GM19025 (cell line): ENCODE measurements around the gene EDA.
"Not testable (repeated sequence)": the region's sequence is repeated elsewhere in the genome, so short reads cannot be mapped to it uniquely, and the experiment has no call there.

ENCODE experiments used
- ATAC-seq: cut with Tn5 transposase; IDR thresholded peaks from one replicate; pipeline ENCODE4 v1.9.1; 2021; ENCODE audit warnings: mild to moderate bottlenecking, low read depth, moderate library complexity; ENCODE audit not compliant: unreplicated experiment

The EDA gene

DNA sequence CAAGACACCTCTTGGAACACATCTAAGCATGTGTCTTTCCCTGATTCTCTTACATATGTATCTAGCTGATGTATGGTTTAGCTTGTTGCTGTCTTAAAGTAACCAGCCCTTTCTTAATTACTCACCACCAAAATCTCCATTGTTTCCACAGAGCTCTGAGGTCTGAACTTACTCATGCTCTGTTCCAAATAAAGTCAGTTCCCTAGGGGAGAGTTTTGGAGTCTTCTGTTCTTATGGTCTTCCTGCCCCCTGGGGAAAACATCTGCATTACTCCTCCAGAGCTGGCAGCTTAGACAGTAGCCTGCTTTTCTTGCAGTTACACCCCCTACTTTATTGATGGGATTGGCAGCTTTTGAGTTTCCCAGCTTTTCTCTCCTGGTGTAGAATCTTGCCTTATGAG is 125.8 kb downstream of the EDA start:
- no peak for ATAC-seq

DNA sequence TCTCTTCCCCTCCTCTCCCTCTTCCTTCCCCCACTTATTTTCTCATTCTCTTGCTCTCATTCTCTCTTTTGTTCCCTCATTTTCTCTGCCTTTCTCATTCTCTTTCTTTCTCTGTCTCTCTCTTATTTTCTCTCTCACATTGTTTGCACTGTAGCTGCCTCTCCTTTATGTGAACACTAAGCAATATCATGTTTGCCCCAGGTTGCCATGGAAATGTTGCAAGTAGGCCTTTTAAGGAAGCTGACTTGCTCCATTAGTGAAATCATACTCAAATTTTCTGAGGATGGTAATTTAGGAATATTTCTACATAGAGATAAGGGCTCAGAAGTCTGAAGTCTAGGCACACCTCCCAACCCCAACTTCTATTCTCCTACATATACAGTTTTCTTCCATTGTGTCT is 130.1 kb downstream of the EDA start:
- ATAC-seq, result no peak

- no peak for ATAC-seq
Measured at GRCh38 chrX:69748055-69748454, 132.1 kb downstream of the EDA start.

- ATAC-seq, result no peak
Measured at GRCh38 chrX:69759921-69760625, 144.2 kb downstream of the EDA start.

- no peak for ATAC-seq
Measured at GRCh38 chrX:69761633-69762032, 145.7 kb downstream of the EDA start.

GRCh38 chrX:69762340-69762739 is 146.4 kb downstream of the EDA start:
- ATAC-seq, result no peak

GRCh38 chrX:69793260-69793935 is 177.5 kb downstream of the EDA start:
- no peak for ATAC-seq

DNA sequence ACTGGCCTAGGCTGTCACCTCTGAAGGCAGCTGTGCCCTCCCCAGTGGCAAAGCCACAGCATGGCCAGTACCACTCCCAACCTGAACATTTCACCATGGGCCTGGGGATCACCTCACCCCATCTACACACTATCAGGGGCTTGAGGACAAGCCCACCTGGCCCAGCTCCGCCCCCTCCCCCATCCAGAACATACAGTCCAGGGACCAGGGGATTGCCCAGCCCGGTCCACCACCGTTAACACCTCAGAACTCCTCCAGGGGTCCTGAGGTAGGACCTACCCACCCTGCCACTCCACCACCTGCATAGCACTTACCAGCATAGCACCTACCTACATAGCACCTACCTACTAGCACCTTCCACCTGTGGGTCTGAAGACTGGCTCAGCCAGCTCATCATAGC is 179.8 kb downstream of the EDA start:
- ATAC-seq, result no peak

- no peak for ATAC-seq
Measured at GRCh38 chrX:69807400-69807799, 191.5 kb downstream of the EDA start.

GRCh38 chrX:69808375-69808774 is 192.5 kb downstream of the EDA start:
- ATAC-seq, result no peak

DNA sequence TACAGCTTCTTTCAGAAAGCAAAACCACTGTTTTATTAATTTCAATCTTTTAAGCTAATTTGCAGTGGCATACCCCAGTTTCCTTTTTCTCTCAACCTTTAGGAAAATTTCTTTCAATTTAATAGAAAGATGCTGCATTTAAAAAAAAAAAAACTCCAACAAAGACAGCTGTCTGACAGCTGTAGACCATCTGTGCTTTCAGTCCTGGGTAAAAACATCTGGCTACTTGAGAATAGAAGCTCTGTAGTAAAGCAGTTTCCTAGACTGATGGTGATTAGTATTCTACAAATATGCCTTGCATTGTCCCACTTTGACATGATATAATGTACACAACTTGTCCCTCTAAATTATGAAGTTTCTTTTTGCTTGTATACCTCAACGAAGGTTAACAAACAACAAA is 197.8 kb downstream of the EDA start:
- no peak for ATAC-seq

GRCh38 chrX:69815063-69815462 is 199.2 kb downstream of the EDA start:
- no peak for ATAC-seq

DNA sequence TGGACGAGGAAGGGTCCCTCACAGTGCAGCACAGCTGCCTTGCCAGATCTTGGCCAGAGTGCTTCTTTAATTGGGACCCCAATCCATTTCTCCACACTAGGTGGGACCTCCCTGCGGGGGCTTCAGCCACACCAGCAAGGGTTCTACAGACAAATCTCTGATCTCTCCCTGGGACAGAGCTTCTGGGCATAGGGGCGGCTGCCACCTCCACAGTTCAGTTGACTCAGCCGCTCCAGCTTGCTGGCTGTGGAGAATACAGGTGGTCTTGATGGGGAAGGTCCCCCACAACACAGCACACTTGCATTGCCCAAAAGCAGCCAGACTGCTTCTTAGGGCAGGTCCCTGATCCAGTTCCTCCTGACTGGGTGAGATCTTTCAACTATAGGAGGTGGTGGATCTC is 199.6 kb downstream of the EDA start:
- no peak for ATAC-seq

DNA sequence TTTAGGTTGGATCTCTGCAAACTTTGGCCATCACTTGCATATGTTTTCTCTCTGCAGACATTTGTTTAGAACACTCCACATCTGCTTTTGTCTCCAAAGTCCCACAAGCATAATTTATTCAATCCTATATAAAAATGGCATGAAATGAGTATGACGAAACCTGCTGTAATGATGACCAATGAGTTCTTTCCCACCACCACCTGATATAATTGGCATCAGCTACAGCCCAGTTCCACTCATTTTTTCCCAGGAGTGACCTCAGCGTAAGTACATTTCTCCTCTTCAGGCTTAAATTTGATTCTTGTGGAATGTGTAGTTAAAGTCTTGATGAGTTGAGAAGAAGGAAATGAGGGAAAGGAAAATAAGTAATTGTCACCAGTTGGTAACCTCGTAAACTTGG is 228.7 kb downstream of the EDA start:
- ATAC-seq, result no peak

GRCh38 chrX:69859999-69860398 is 244.1 kb downstream of the EDA start:
- ATAC-seq, result not testable (repeated sequence)

DNA sequence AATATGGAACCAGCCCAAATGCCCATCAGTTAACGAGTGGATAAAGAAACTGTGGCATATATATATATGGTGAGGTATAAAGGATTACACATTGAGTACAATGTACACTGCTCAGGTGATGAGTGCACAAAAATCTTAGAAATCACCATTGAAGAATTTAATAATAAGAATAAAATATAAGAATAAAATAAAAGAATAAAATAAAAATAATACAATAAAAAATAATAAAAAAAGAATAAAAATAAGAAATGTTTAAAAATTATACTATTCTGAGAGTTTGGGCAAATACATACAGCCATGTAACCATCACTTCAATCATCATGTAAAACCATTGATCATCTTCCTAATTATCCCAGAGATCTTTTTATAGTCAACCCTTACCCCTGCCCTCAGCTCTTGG is 260.3 kb downstream of the EDA start:
- no peak for ATAC-seq

DNA sequence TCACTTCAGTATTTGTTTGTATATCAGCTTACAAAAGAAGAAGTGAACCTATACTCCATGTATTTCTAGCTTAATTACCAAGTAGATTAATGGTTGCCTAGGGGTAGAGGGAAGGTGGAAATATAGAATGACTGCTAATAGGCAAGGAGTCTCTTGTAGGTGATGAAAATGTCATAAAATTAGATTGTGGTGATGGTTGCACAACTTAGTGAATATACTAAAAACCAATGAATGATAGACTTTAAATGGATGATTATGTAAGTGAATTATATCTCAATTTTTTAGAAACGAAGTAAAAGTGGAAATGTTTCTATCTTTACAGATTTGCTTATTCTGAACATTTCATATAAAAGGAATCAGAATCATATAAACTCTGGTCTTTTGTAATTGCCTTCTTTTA is 268.3 kb downstream of the EDA start:
- ATAC-seq, result no peak

GRCh38 chrX:69896046-69896445 is 280.1 kb downstream of the EDA start:
- no peak for ATAC-seq

DNA sequence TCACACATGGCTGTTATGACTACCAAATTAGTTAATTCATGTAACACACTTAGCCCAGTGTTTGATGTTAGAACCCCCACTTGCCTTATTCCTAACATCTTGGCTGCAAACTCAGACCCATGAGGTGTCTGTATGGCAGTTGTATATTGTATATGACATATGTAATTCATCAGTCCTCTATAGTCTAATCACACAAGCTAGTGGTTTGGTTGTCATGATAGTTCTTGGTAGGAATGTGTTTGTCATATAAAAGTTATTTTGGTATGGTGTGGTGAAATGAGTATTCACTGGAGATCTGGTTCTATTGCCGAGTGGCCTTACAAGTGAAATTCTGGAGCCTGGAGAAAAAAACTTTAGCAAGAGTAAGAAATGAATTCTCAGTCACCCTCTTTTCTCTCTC is 284.6 kb downstream of the EDA start:
- no peak for ATAC-seq

DNA sequence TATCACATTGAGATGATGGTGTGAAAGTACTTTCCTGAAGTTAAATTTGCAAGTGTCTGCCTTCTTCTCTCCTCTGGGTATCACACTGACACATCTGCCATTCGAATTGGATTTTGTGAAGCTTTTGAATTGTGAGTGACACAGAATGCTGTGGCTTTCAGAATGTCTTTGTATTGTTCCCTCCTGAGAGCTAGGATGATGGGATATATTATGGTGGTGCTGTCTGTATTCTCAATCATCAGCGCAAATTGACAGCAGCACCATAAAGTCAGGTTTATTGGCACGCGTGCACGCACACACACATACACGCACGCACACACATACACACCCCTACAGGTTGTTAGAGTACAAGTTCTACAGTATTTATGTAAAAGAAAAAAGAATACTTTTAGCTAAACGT is 290.5 kb downstream of the EDA start:
- no peak for ATAC-seq

- ATAC-seq, result no peak
Measured at GRCh38 chrX:69914781-69915180, 298.9 kb downstream of the EDA start.

GRCh38 chrX:69919749-69920148 is 303.8 kb downstream of the EDA start:
- no peak for ATAC-seq
